Ecto neural progenitor cell (in vitro differentiated cells): ENCODE measurements around the gene PIK3R3.

ENCODE experiments used
- DNase-seq: peaks from one replicate; pipeline ENCODE4 v3.0.0-alpha.2; 2018; ENCODE audit warnings: low spot score

Gene PIK3R3

GRCh38 chr1:46157916-46158311 is 25.5 kb upstream of the PIK3R3 start:
- DNase-seq = no peak

GRCh38 chr1:46153732-46154131 is 21.3 kb upstream of the PIK3R3 start:
- no peak for DNase-seq

- DNase-seq = no peak
Observed at GRCh38 chr1:46153228-46153627, 20.8 kb upstream of the PIK3R3 start.

GRCh38 chr1:46152016-46152415 is 19.6 kb upstream of the PIK3R3 start:
- no peak for DNase-seq

- no peak for DNase-seq
Observed at GRCh38 chr1:46150085-46150484, 17.7 kb upstream of the PIK3R3 start.

GRCh38 chr1:46148318-46148717 is 15.9 kb upstream of the PIK3R3 start:
- DNase-seq = no peak

GRCh38 chr1:46137916-46138315 is 5.5 kb upstream of the PIK3R3 start:
- no peak for DNase-seq

GRCh38 chr1:46136711-46137110 is 4.3 kb upstream of the PIK3R3 start:
- DNase-seq = no peak

- no peak for DNase-seq
Observed at GRCh38 chr1:46134660-46135331, 2.4 kb upstream of the PIK3R3 start.

- DNase-seq = no peak
Observed at GRCh38 chr1:46133781-46134350, 1.4 kb upstream of the PIK3R3 start.

GRCh38 chr1:46133181-46133658 is 791 bp upstream of the PIK3R3 start:
- no peak for DNase-seq

GRCh38 chr1:46131712-46132528 is 509 bp downstream of the PIK3R3 start:
- no peak for DNase-seq

GRCh38 chr1:46131093-46131492 is 1.3 kb downstream of the PIK3R3 start:
- DNase-seq = no peak

GRCh38 chr1:46130606-46131005 is 1.8 kb downstream of the PIK3R3 start:
- DNase-seq = no peak

GRCh38 chr1:46130121-46130520 is 2.3 kb downstream of the PIK3R3 start:
- no peak for DNase-seq

- no peak for DNase-seq
Observed at GRCh38 chr1:46128344-46128743, 4.1 kb downstream of the PIK3R3 start.

- no peak for DNase-seq
Observed at GRCh38 chr1:46118856-46119255, 13.6 kb downstream of the PIK3R3 start.

- no peak for DNase-seq
Observed at GRCh38 chr1:46117810-46118494, 14.5 kb downstream of the PIK3R3 start.

GRCh38 chr1:46114925-46115603 is 17.4 kb downstream of the PIK3R3 start:
- no peak for DNase-seq

GRCh38 chr1:46113948-46114347 is 18.5 kb downstream of the PIK3R3 start:
- DNase-seq = no peak

- no peak for DNase-seq
Observed at GRCh38 chr1:46112108-46112507, 20.3 kb downstream of the PIK3R3 start.

- DNase-seq = no peak
Observed at GRCh38 chr1:46110521-46110920, 21.9 kb downstream of the PIK3R3 start.
